Activated naive CD4-positive, alpha-beta T cell treated with anti-CD3 and anti-CD28 coated beads for 36 hours (primary cell): Measurements from ENCODE around the gene TXNDC11. TPM values are rescaled to one million over a fixed set of nuclear protein-coding genes. Genes with fewer than 3 reads are reported as not detected.

ENCODE experiments used
- CTCF ChIA-PET: fragments of 350-600 bp; sonication (Branson Sonifier 250); formaldehyde crosslinking; loops from one replicate; lab custom pipeline; 2021; ENCODE audit warnings: antibody characterized with exemption; lab: Charles Lee
- DNase-seq: peaks from one replicate; pipeline ENCODE4 v3.0.0-alpha.2; 2020
- H3K27ac Mint-ChIP-seq: one replicate; pipeline ENCODE4 v1.8.0; 2021; ENCODE audit warnings: mild to moderate bottlenecking, mixed read lengths
- H3K27me3 Mint-ChIP-seq: one replicate; pipeline ENCODE4 v1.8.0; 2021; ENCODE audit warnings: low read depth, mixed read lengths
- H3K36me3 Mint-ChIP-seq: one replicate; pipeline ENCODE4 v1.8.0; 2021; ENCODE audit warnings: low read depth, mixed read lengths
- H3K4me1 Mint-ChIP-seq: one replicate; pipeline ENCODE4 v1.8.0; 2021; ENCODE audit warnings: low read depth, mixed read lengths
- H3K4me3 Mint-ChIP-seq: one replicate; pipeline ENCODE4 v1.8.0; 2021; ENCODE audit warnings: mild to moderate bottlenecking, moderate library complexity, mixed read lengths
- H3K9me3 Mint-ChIP-seq: one replicate; pipeline ENCODE4 v1.8.0; 2021; ENCODE audit warnings: mixed read lengths
- intact Hi-C: fragments of 100-400 bp; cut with micrococcal nuclease; formaldehyde crosslinking; loops from one replicate; pipeline ENCODE4 v1.15.1; 2023
- total RNA-seq, 2 experiments: library from RNA; stranded (reverse); gene quantifications; one replicate each; pipeline ENCODE4 v1.2.3, GENCODE V29; 2021

The TXNDC11 gene
- total RNA-seq, 2 experiments from 2014 or later = 24.6 to 25.5 TPM

DNA sequence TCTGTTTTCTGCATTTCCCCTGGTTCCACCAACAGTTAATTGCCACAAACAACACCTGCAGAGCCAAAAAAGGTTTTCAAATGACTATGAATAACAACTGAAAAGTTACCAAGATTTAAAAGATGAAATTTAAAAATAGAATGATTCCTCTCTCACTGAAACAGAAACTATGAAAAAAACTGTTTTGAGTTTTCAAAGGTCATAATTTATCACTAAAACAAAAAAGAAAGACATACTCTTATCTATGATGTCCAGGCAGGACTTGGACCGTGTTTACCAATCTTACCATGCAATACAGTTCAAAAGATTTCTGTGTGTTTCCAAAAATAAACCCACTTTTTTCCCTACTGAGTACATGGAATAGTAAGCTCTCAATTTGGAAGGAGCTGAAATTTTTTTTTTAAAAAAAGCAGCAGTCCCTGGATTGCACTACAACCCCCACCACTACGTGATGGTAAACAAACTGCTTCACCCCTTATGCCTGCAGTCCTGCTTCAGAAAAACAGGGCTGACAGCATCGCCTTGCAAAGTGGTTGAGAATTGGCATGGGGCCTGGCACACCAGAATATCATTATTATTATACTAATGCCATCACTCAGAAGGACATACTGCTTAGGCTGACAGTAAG lies 8.5 kb downstream of the TXNDC11 start:
- H3K36me3 Mint-ChIP-seq = peaks cover 48% of the 10 kb centered on the region
- CTCF ChIA-PET = interaction anchor here (0.6 kb wide), 1 partner anchor 340 kb away, joined by 3 read pairs; no protein-coding TSS in a partner anchor
- peaks cover 39% of the 10 kb centered on the region for H3K4me1 Mint-ChIP-seq
- DNase-seq = no peak
- no peak overlapping the region for H3K4me3 Mint-ChIP-seq
- intact Hi-C loops = no loop called here
- H3K27me3 Mint-ChIP-seq = no peaks in the 10 kb centered on the region
- H3K9me3 Mint-ChIP-seq = no peaks in the 10 kb centered on the region
- H3K27ac Mint-ChIP-seq = peak overlapping the region; percentile 33

DNA sequence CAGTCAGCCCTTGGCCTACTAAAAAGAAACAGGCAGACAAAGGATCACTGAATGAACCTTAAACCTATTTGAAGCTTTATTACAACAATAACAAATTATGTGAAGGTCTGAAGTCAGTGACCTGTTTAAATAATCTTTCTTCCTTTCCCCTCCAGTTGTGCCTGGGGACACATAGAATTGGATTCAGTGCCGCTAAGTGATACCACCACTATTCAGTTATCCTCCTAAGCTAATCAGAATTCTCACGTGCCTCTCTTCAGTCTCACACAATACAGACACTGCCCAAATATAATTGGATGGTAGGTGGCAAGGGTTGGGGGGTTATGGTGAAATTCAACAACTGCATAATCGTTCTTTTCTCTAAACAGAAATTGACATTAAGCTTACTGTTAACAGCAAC lies 11.4 kb downstream of the TXNDC11 start:
- intact Hi-C loops = no loop called here
- Mint-ChIP-seq H3K4me1 (peaks cover 41% of the 10 kb centered on the region), H3K4me3 (no peak overlapping the region), H3K27ac (no peak overlapping the region), H3K9me3 (no peaks in the 10 kb centered on the region), H3K27me3 (no peaks in the 10 kb centered on the region), H3K36me3 (peaks cover 44% of the 10 kb centered on the region)
- DNase-seq = no peak
- CTCF ChIA-PET = interaction anchor here (0.5 to 3.0 kb wide), 5 partner anchors 17 to 201 kb away, joined by 3 to 16 read pairs (median 3); no protein-coding TSS in a partner anchor

GRCh38 chr16:11729787-11730186 lies 12.9 kb downstream of the TXNDC11 start:
- CTCF ChIA-PET = no interaction called here
- Mint-ChIP-seq H3K4me3 (no peak overlapping the region), H3K9me3 (no peaks in the 10 kb centered on the region), H3K4me1 (peaks cover 41% of the 10 kb centered on the region), H3K27me3 (no peaks in the 10 kb centered on the region), H3K27ac (no peak overlapping the region), H3K36me3 (peaks cover 41% of the 10 kb centered on the region)
- intact Hi-C loops = no loop called here
- DNase-seq = no peak

DNA sequence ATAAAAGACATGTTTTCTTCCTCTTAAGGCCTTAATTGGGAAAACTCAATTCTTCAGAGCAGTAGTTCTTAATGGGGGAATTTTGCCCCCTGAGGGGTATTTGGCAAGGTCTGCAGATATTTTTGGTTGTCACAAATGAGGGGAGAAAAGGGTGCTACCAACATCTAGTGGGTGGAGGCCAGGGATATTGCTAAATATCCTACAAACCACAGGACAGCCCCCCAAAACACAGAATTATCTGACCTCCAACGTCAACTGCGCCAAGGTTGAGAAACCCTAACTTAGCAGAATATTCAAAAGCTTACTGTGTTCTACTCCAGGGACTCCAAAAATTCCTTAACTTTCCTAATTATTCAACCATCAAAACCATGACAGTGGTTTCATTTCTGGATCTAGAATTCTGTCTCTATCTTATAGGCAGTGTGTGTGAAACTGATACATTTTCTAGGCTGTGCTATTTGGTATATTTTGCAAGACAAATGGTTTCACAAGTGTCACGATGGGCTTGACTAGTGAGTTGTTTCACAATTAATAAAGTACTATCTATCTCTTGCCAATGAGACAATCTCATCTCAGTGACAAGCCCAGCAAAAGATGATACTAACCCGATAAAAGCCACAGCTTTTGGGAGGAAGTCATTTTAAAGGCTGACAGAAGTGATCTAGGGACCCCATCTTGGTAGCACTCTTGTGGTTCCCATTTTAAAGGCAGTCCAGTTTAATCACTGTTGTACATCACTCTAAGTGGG lies 14.7 kb downstream of the TXNDC11 start:
- Mint-ChIP-seq H3K4me3 (no peak overlapping the region), H3K27me3 (no peaks in the 10 kb centered on the region), H3K4me1 (peaks cover 37% of the 10 kb centered on the region), H3K27ac (no peak overlapping the region), H3K9me3 (no peaks in the 10 kb centered on the region), H3K36me3 (peaks cover 38% of the 10 kb centered on the region)
- intact Hi-C loops = no loop called here
- DNase-seq = no peak
- CTCF ChIA-PET = interaction anchor here (0.9 kb wide), 1 partner anchor 8 kb away, joined by 3 read pairs; no protein-coding TSS in a partner anchor

DNA sequence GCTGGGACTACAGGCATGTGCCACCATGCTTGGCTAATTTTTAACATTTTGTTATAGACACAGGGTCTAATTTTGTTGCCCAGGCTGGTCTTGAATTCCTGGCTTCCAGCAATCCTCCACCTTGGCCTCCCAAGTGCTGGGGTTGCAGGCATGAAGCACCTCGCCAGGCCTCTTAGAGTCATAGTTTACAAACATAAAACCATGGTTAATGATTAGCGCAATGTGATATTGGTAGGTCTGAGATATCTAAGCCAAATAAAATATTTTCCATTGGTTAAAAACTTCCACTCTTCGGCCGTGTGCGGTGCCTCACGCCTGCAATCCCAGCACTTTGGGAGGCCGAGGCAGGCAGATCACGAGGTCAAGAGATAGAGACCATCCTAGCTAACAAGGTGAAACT lies 16.6 kb downstream of the TXNDC11 start:
- CTCF ChIA-PET = interaction anchor here (0.7 to 1.4 kb wide), 3 partner anchors 12 to 194 kb away, joined by 3 to 6 read pairs (median 4); partner anchors contain the start of gene ZC3H7A
- no peaks in the 10 kb centered on the region for H3K27me3 Mint-ChIP-seq
- no peak overlapping the region for H3K4me3 Mint-ChIP-seq
- no peak overlapping the region for H3K27ac Mint-ChIP-seq
- intact Hi-C loops = no loop called here
- DNase-seq = no peak
- H3K4me1 Mint-ChIP-seq = peaks cover 26% of the 10 kb centered on the region
- H3K9me3 Mint-ChIP-seq = no peaks in the 10 kb centered on the region
- H3K36me3 Mint-ChIP-seq = peaks cover 34% of the 10 kb centered on the region

GRCh38 chr16:11725457-11725856 lies 17.2 kb downstream of the TXNDC11 start:
- intact Hi-C loops = no loop called here
- DNase-seq = no peak
- Mint-ChIP-seq H3K36me3 (peaks cover 37% of the 10 kb centered on the region), H3K4me3 (no peak overlapping the region), H3K27me3 (no peaks in the 10 kb centered on the region), H3K9me3 (no peaks in the 10 kb centered on the region), H3K27ac (no peak overlapping the region), H3K4me1 (peaks cover 26% of the 10 kb centered on the region)
- CTCF ChIA-PET = interaction anchor here (0.7 to 1.4 kb wide), 3 partner anchors 11 to 193 kb away, joined by 3 to 6 read pairs (median 4); partner anchors contain the start of gene ZC3H7A

DNA sequence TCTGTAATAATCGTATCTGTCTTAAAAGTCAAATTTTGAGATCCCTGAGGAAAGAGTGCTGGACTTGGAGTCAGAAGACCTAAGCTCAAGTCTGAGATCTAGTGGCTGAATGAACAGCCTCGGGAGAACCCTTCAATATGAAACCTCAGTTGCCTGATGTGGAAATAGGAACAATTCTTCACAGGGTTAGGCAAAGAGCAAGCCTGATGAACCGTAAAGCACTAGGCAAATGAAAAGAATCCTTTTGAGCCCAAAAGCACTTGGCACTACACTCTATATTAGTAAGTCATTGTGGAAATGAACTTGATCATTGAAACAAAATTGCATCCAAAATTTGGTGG lies 20.2 kb downstream of the TXNDC11 start:
- no peak for DNase-seq
- H3K27me3 Mint-ChIP-seq = no peaks in the 10 kb centered on the region
- no peak overlapping the region for H3K4me3 Mint-ChIP-seq
- CTCF ChIA-PET = interaction anchor here (0.9 to 1.9 kb wide), 2 partner anchors 8 to 10 kb away, joined by 3 to 6 read pairs; no protein-coding TSS in a partner anchor
- no peaks in the 10 kb centered on the region for H3K9me3 Mint-ChIP-seq
- H3K27ac Mint-ChIP-seq = no peak overlapping the region
- peaks cover 22% of the 10 kb centered on the region for H3K36me3 Mint-ChIP-seq
- H3K4me1 Mint-ChIP-seq = peaks cover 4% of the 10 kb centered on the region
- intact Hi-C loops = no loop called here

GRCh38 chr16:11721781-11722467 lies 20.7 kb downstream of the TXNDC11 start:
- Mint-ChIP-seq H3K9me3 (no peaks in the 10 kb centered on the region), H3K27ac (peak overlapping the region; percentile 1), H3K36me3 (peaks cover 22% of the 10 kb centered on the region), H3K4me1 (peaks cover 3% of the 10 kb centered on the region), H3K4me3 (no peak overlapping the region), H3K27me3 (no peaks in the 10 kb centered on the region)
- DNase-seq = no peak
- intact Hi-C loops = no loop called here
- CTCF ChIA-PET = interaction anchor here (0.9 kb wide), 1 partner anchor 10 kb away, joined by 3 read pairs; no protein-coding TSS in a partner anchor

DNA sequence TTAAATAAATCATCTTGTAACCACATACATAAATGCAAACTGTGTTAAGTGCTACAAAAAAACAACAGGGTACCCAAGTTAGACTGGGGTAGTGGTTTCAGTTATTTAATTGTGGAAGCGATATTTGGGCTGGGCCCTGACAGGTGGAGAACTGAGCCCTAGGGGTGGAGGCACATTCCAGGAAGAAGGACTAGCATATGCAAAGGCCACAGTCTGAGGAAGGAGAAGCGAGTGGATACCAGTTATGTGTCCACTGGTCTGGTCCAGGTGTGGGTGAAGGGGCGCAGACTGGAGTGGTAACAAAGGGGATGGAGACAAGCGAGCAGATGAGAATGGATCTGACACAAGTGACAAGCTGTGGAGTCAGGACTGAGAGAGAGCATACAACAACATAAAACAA lies 22.9 kb downstream of the TXNDC11 start:
- no peak overlapping the region for H3K4me3 Mint-ChIP-seq
- intact Hi-C loops = no loop called here
- CTCF ChIA-PET = interaction anchor here (0.5 to 1.1 kb wide), 3 partner anchors 9 to 348 kb away, joined by 3 to 4 read pairs (median 3); no protein-coding TSS in a partner anchor
- H3K9me3 Mint-ChIP-seq = no peaks in the 10 kb centered on the region
- no peak for DNase-seq
- peaks cover 3% of the 10 kb centered on the region for H3K4me1 Mint-ChIP-seq
- H3K27ac Mint-ChIP-seq = no peak overlapping the region
- peaks cover 21% of the 10 kb centered on the region for H3K36me3 Mint-ChIP-seq
- no peaks in the 10 kb centered on the region for H3K27me3 Mint-ChIP-seq

DNA sequence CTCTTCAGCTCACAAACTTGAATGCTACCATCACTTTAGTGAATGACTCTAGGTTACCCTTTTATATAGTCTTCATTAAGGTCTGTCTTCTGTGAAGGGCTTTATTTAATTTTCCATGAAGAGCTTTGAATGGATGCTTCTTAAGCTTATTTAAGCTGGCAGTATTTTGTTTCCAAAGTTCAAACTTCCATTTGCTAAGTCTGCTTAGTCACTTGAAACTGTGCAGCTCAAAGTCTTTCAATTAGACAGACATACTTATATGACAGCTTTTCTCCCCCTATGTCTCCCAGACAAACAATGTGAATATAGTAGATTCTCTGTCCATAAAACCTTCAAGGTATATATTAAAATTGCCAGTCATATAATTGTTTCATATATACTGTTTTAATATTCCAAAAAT lies 23.5 kb downstream of the TXNDC11 start:
- Mint-ChIP-seq H3K27me3 (no peaks in the 10 kb centered on the region), H3K27ac (no peak overlapping the region), H3K9me3 (no peaks in the 10 kb centered on the region), H3K4me3 (no peak overlapping the region), H3K4me1 (peaks cover 7% of the 10 kb centered on the region), H3K36me3 (peaks cover 24% of the 10 kb centered on the region)
- intact Hi-C loops = no loop called here
- CTCF ChIA-PET = interaction anchor here (0.5 to 1.2 kb wide), 4 partner anchors 10 to 349 kb away, joined by 3 to 4 read pairs (median 3); no protein-coding TSS in a partner anchor
- no peak for DNase-seq

DNA sequence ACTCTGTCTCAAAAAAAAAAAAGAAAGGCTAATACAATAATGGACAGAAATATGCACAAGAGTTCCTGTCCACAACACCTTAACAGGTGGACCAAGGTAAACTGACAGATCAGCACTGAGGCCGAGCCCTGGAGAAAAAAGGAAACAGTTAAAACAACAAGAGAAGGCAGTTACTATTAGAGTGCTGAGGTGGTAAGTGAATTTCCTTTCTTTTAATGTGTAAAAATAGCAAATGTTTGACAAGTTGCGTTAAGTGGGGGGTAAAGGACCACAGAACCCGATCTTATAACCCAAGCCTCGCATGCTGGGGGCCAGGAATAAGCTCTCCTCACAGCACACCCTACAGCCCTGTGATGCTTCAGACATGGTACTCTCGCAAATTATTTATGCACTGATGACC lies 24.8 kb downstream of the TXNDC11 start:
- CTCF ChIA-PET = interaction anchor here (1.2 to 1.4 kb wide), 2 partner anchors 20 to 310 kb away, joined by 3 to 5 read pairs; no protein-coding TSS in a partner anchor
- no peaks in the 10 kb centered on the region for H3K27me3 Mint-ChIP-seq
- H3K9me3 Mint-ChIP-seq = no peaks in the 10 kb centered on the region
- H3K4me1 Mint-ChIP-seq = peaks cover 4% of the 10 kb centered on the region
- H3K36me3 Mint-ChIP-seq = peaks cover 24% of the 10 kb centered on the region
- H3K27ac Mint-ChIP-seq = peak overlapping the region; percentile 19
- H3K4me3 Mint-ChIP-seq = no peak overlapping the region
- intact Hi-C loops = no loop called here
- DNase-seq = no peak

GRCh38 chr16:11716336-11716735 lies 26.3 kb downstream of the TXNDC11 start:
- H3K4me1 Mint-ChIP-seq = peaks cover 6% of the 10 kb centered on the region
- intact Hi-C loops = no loop called here
- no peaks in the 10 kb centered on the region for H3K27me3 Mint-ChIP-seq
- no peak overlapping the region for H3K4me3 Mint-ChIP-seq
- CTCF ChIA-PET = interaction anchor here (0.7 to 1.3 kb wide), 2 partner anchors 18 to 25 kb away, joined by 3 to 4 read pairs; no protein-coding TSS in a partner anchor
- no peak for DNase-seq
- peaks cover 17% of the 10 kb centered on the region for H3K36me3 Mint-ChIP-seq
- peak overlapping the region; percentile 17 for H3K27ac Mint-ChIP-seq
- H3K9me3 Mint-ChIP-seq = no peaks in the 10 kb centered on the region
